GM23338 (cell line): ENCODE data around the gene C16orf78. TPM values are rescaled to one million over a fixed set of nuclear protein-coding genes. Genes with fewer than 3 reads are reported as not detected.

Experiments
- ATAC-seq: fragments of 200-7000 bp; cut with Tn5 transposase; 3 replicates; pipeline ENCODE4 v1.9.1; 2020
- DNase-seq: peaks from one replicate; pipeline ENCODE4 v3.0.0-alpha.2; 2015; ENCODE audit warnings: low spot score
- H2AFZ ChIP-seq: fragments of 200-600 bp; sonication (generic); 2 replicates; pipeline ENCODE4 v1.8.0; 2016; ENCODE audit warnings: antibody characterized with exemption, mild to moderate bottlenecking, moderate library complexity
- H3F3A ChIP-seq: fragments of 200-600 bp; sonication (generic); replicated peaks from 2 replicates; pipeline ENCODE4 v1.8.0; 2017; ENCODE audit warnings: antibody characterized with exemption, mixed run types, low read depth
- H3K27ac ChIP-seq: fragments of 200-600 bp; sonication (generic); 2 replicates; pipeline ENCODE4 v1.6.1; 2016; ENCODE audit warnings: low read depth
- H3K27me3 ChIP-seq: fragments of 200-600 bp; sonication (generic); 2 replicates; pipeline ENCODE4 v1.8.0; 2016; ENCODE audit warnings: mild to moderate bottlenecking, mixed run types, moderate library complexity; ENCODE audit not compliant: insufficient read depth
- H3K36me3 ChIP-seq: fragments of 200-600 bp; sonication (generic); 2 replicates; pipeline ENCODE4 v1.8.0; 2016; ENCODE audit warnings: mild to moderate bottlenecking; ENCODE audit not compliant: insufficient read depth
- H3K4me1 ChIP-seq: fragments of 200-600 bp; sonication (generic); 2 replicates; pipeline ENCODE4 v1.8.0; 2016; ENCODE audit warnings: mild to moderate bottlenecking, moderate library complexity; ENCODE audit not compliant: insufficient read depth
- H3K4me2 ChIP-seq: fragments of 200-600 bp; sonication (generic); 2 replicates; pipeline ENCODE4 v1.7.1; 2017; ENCODE audit warnings: mixed run types
- H3K4me3 ChIP-seq: fragments of 200-600 bp; sonication (generic); 2 replicates; pipeline ENCODE4 v1.6.1; 2016; ENCODE audit warnings: mixed run types
- H3K79me2 ChIP-seq: fragments of 200-600 bp; sonication (generic); replicated peaks from 2 replicates; pipeline ENCODE4 v1.8.0; 2017; ENCODE audit warnings: mild to moderate bottlenecking; ENCODE audit not compliant: insufficient read depth
- H3K9me2 ChIP-seq: fragments of 200-600 bp; sonication (generic); 2 replicates; pipeline ENCODE4 v1.8.0; 2017; ENCODE audit not compliant: insufficient read depth
- H4K20me1 ChIP-seq: fragments of 200-600 bp; sonication (generic); replicated peaks from 2 replicates; pipeline ENCODE4 v1.8.0; 2017; ENCODE audit warnings: mild to moderate bottlenecking; ENCODE audit not compliant: insufficient read depth
- H3K27ac Mint-ChIP-seq: 2 replicates; pipeline ENCODE4 v1.8.0; 2020; ENCODE audit warnings: inconsistent platforms, mild to moderate bottlenecking, moderate library complexity, mixed read lengths
- H3K27me3 Mint-ChIP-seq: 3 replicates; pipeline ENCODE4 v1.8.0; 2022; ENCODE audit warnings: low read depth, mild to moderate bottlenecking, moderate library complexity, mixed read lengths, inconsistent platforms; ENCODE audit not compliant: insufficient read depth, poor library complexity
- H3K36me3 Mint-ChIP-seq: 3 replicates; pipeline ENCODE4 v1.8.0; 2021; ENCODE audit warnings: low read depth, mild to moderate bottlenecking, inconsistent platforms, moderate library complexity, mixed read lengths
- H3K4me1 Mint-ChIP-seq: 3 replicates; pipeline ENCODE4 v1.8.0; 2020; ENCODE audit warnings: mild to moderate bottlenecking, inconsistent platforms, mixed read lengths
- H3K4me3 Mint-ChIP-seq: 3 replicates; pipeline ENCODE4 v1.8.0; 2021; ENCODE audit warnings: moderate library complexity, mild to moderate bottlenecking, inconsistent platforms, mixed read lengths
- H3K9me3 Mint-ChIP-seq: 3 replicates; pipeline ENCODE4 v1.8.0; 2020; ENCODE audit warnings: moderate library complexity, mild to moderate bottlenecking, inconsistent platforms, mixed read lengths
- EZH2 ChIP-seq: fragments of 200-600 bp; sonication (generic); IDR thresholded peaks from one replicate; pipeline ENCODE4 v1.8.0; 2017; ENCODE audit warnings: antibody characterized with exemption, mild to moderate bottlenecking, low read depth; ENCODE audit not compliant: unreplicated experiment
- EZH2phosphoT487 ChIP-seq: fragments of 200-600 bp; sonication (generic); IDR thresholded peaks from one replicate; pipeline ENCODE4 v1.8.1; 2018; ENCODE audit warnings: antibody characterized with exemption; ENCODE audit not compliant: unreplicated experiment
- STAT1 ChIP-seq: IDR thresholded peaks from one replicate; pipeline ENCODE4 v1.6.1; 2016; ENCODE audit warnings: antibody characterized with exemption; ENCODE audit not compliant: unreplicated experiment
- ZNF331 ChIP-seq: fragments of 250-450 bp; sonication (Bioruptor Pico); IDR thresholded peaks from 2 replicates; pipeline ENCODE4 v1.5.0; 2020; ENCODE audit warnings: low read depth, mild to moderate bottlenecking, moderate library complexity
- polyA plus RNA-seq: library from polyadenylated mRNA; unstranded; fragments of >200 nt; fragmentation: Nextera tagmentation; extraction: Ambion mirVana; gene quantifications from 2 replicates; pipeline ENCODE4 v1.2.1, GENCODE V29; 2016
- total RNA-seq: library from RNA; depleted of rRNA; stranded (reverse); fragments of >200 nt; shearing (Covaris generic); gene quantifications from 2 replicates; pipeline ENCODE4 v1.2.3, GENCODE V29; 2014
- TF ChIP-seq, protein P1 (sequence below): fragments of 250-450 bp; sonication (Bioruptor Pico); IDR thresholded peaks from 2 replicates; pipeline ENCODE4 v1.5.0; 2020; ENCODE audit warnings: mild to moderate bottlenecking, moderate library complexity
- TF ChIP-seq, protein P2 (sequence below), 2 experiments: fragments of 200-600 bp in 1 of 2; sonication (generic) in 1 of 2; conservative IDR thresholded peaks; 2 replicates each; pipeline versions ENCODE4 v1.5.1 to v1.6.1; 2016 to 2017; ENCODE audit warnings: antibody characterized with exemption in 2 of 2, low read depth in 2 of 2, mild to moderate bottlenecking in 2 of 2, moderate library complexity in 1 of 2
- TF ChIP-seq, protein P3 (sequence below): IDR thresholded peaks from 2 replicates; pipeline ENCODE4 v1.6.1; 2016; ENCODE audit warnings: antibody characterized with exemption
- TF ChIP-seq, protein P4 (sequence below): IDR thresholded peaks from one replicate; pipeline ENCODE4 v1.6.1; 2018; ENCODE audit warnings: antibody characterized with exemption; ENCODE audit not compliant: unreplicated experiment

The C16orf78 gene
- total and polyA plus RNA-seq, 2 experiments from 2014 or later = not detected

DNA sequence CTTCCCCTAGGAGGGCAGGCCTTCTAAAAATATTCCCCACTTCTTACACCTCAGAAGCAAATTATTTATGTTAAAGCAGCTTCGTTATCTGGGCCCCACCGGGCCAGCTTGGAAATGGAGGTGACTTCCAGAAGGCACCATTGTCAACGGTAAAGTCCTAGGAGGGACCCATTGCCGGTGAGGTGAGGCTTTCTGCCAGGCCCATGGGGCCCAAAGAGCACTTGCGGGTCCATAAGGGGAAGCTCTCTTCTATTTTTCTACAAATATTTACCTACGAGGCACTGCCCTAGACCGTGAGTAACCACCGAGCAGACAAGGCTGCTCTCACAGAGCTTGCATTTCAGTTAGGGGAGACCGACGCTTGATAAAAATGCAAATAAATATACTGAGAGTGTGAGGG is 41.5 kb downstream of the C16orf78 start (continued):
- TF ChIP-seq, protein P1, sequence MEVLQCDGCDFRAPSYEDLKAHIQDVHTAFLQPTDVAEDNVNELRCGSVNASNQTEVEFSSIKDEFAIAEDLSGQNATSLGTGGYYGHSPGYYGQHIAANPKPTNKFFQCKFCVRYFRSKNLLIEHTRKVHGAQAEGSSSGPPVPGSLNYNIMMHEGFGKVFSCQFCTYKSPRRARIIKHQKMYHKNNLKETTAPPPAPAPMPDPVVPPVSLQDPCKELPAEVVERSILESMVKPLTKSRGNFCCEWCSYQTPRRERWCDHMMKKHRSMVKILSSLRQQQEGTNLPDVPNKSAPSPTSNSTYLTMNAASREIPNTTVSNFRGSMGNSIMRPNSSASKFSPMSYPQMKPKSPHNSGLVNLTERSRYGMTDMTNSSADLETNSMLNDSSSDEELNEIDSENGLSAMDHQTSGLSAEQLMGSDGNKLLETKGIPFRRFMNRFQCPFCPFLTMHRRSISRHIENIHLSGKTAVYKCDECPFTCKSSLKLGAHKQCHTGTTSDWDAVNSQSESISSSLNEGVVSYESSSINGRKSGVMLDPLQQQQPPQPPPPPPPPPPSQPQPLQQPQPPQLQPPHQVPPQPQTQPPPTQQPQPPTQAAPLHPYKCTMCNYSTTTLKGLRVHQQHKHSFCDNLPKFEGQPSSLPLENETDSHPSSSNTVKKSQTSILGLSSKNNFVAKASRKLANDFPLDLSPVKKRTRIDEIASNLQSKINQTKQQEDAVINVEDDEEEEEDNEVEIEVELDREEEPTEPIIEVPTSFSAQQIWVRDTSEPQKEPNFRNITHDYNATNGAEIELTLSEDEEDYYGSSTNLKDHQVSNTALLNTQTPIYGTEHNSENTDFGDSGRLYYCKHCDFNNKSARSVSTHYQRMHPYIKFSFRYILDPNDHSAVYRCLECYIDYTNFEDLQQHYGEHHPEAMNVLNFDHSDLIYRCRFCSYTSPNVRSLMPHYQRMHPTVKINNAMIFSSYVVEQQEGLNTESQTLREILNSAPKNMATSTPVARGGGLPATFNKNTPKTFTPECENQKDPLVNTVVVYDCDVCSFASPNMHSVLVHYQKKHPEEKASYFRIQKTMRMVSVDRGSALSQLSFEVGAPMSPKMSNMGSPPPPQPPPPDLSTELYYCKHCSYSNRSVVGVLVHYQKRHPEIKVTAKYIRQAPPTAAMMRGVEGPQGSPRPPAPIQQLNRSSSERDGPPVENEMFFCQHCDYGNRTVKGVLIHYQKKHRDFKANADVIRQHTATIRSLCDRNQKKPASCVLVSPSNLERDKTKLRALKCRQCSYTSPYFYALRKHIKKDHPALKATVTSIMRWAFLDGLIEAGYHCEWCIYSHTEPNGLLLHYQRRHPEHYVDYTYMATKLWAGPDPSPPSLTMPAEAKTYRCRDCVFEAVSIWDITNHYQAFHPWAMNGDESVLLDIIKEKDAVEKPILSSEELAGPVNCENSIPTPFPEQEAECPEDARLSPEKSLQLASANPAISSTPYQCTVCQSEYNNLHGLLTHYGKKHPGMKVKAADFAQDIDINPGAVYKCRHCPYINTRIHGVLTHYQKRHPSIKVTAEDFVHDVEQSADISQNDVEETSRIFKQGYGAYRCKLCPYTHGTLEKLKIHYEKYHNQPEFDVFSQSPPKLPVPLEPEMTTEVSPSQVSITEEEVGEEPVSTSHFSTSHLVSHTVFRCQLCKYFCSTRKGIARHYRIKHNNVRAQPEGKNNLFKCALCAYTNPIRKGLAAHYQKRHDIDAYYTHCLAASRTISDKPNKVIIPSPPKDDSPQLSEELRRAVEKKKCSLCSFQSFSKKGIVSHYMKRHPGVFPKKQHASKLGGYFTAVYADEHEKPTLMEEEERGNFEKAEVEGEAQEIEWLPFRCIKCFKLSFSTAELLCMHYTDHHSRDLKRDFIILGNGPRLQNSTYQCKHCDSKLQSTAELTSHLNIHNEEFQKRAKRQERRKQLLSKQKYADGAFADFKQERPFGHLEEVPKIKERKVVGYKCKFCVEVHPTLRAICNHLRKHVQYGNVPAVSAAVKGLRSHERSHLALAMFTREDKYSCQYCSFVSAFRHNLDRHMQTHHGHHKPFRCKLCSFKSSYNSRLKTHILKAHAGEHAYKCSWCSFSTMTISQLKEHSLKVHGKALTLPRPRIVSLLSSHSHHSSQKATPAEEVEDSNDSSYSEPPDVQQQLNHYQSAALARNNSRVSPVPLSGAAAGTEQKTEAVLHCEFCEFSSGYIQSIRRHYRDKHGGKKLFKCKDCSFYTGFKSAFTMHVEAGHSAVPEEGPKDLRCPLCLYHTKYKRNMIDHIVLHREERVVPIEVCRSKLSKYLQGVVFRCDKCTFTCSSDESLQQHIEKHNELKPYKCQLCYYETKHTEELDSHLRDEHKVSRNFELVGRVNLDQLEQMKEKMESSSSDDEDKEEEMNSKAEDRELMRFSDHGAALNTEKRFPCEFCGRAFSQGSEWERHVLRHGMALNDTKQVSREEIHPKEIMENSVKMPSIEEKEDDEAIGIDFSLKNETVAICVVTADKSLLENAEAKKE (CRISPR knock-in tag) = no peak
- no peak for TF ChIP-seq EZH2

DNA sequence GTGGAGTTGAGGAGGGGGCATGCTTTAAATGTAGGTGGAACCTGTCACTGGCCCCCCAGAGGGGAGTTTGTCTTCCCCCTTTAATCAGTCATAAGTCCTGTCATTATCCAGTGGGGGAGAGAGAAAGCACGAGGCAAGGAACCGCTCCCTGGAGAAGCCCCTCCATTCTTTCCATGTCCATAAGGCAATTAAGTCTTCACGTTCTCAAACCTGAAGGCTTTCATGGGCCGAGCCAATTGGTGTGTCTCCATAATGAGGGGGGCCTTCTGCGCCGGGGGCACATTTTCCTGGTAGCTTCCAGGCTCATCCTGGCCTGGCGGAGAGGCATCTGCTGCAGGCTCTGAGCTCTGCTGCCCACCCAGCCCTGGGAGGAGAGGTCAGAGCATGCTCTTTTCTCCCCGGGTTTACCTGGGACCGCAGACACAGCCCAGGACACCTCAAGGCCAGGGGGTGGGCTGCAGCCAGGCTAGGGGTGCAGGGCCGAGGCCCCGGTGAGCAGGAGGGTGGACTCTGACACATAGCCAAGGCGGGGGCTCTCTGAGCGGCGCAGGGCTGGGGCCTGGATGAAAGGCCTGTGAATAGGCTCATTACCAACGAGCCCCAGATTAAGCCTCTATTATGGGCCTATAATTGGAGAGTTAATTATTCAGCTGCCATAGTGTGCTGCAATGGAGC is 42.5 kb downstream of the C16orf78 start:
- no peaks in the 10 kb centered on the region; the same call in 2 of the 3 replicates for H3K4me1 Mint-ChIP-seq
- Histone ChIP-seq H3F3A (no peaks in the 10 kb centered on the region), H4K20me1 (no peaks in the 10 kb centered on the region), H3K27me3 (no peaks in the 10 kb centered on the region), H3K4me2 (no peak overlapping the region), H3K4me3 (no peak overlapping the region), H3K36me3 (no peaks in the 10 kb centered on the region), H3K4me1 (no peaks in the 10 kb centered on the region), H3K9me2 (peaks cover 11% of the 10 kb centered on the region; the same call in 1 of the 2 replicates), H3K27ac (no peak overlapping the region), H3K79me2 (no peaks in the 10 kb centered on the region), H2AFZ (peak overlapping the region; percentile 78)
- no peaks in the 10 kb centered on the region for H3K9me3 Mint-ChIP-seq
- DNase-seq (no peak), ATAC-seq (no peak)
- TF ChIP-seq EZH2 (no peak), EZH2phosphoT487 (no peak), STAT1 (no peak), ZNF331 (CRISPR knock-in tag) (no peak)
- TF ChIP-seq, protein P2, sequence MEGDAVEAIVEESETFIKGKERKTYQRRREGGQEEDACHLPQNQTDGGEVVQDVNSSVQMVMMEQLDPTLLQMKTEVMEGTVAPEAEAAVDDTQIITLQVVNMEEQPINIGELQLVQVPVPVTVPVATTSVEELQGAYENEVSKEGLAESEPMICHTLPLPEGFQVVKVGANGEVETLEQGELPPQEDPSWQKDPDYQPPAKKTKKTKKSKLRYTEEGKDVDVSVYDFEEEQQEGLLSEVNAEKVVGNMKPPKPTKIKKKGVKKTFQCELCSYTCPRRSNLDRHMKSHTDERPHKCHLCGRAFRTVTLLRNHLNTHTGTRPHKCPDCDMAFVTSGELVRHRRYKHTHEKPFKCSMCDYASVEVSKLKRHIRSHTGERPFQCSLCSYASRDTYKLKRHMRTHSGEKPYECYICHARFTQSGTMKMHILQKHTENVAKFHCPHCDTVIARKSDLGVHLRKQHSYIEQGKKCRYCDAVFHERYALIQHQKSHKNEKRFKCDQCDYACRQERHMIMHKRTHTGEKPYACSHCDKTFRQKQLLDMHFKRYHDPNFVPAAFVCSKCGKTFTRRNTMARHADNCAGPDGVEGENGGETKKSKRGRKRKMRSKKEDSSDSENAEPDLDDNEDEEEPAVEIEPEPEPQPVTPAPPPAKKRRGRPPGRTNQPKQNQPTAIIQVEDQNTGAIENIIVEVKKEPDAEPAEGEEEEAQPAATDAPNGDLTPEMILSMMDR (conservative IDR thresholded peaks at IDR 0.05; ENCODE audit: low read depth in 2 of 2) = no peak
- TF ChIP-seq, protein P3, sequence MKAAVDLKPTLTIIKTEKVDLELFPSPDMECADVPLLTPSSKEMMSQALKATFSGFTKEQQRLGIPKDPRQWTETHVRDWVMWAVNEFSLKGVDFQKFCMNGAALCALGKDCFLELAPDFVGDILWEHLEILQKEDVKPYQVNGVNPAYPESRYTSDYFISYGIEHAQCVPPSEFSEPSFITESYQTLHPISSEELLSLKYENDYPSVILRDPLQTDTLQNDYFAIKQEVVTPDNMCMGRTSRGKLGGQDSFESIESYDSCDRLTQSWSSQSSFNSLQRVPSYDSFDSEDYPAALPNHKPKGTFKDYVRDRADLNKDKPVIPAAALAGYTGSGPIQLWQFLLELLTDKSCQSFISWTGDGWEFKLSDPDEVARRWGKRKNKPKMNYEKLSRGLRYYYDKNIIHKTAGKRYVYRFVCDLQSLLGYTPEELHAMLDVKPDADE = no peak
- TF ChIP-seq, protein P4, sequence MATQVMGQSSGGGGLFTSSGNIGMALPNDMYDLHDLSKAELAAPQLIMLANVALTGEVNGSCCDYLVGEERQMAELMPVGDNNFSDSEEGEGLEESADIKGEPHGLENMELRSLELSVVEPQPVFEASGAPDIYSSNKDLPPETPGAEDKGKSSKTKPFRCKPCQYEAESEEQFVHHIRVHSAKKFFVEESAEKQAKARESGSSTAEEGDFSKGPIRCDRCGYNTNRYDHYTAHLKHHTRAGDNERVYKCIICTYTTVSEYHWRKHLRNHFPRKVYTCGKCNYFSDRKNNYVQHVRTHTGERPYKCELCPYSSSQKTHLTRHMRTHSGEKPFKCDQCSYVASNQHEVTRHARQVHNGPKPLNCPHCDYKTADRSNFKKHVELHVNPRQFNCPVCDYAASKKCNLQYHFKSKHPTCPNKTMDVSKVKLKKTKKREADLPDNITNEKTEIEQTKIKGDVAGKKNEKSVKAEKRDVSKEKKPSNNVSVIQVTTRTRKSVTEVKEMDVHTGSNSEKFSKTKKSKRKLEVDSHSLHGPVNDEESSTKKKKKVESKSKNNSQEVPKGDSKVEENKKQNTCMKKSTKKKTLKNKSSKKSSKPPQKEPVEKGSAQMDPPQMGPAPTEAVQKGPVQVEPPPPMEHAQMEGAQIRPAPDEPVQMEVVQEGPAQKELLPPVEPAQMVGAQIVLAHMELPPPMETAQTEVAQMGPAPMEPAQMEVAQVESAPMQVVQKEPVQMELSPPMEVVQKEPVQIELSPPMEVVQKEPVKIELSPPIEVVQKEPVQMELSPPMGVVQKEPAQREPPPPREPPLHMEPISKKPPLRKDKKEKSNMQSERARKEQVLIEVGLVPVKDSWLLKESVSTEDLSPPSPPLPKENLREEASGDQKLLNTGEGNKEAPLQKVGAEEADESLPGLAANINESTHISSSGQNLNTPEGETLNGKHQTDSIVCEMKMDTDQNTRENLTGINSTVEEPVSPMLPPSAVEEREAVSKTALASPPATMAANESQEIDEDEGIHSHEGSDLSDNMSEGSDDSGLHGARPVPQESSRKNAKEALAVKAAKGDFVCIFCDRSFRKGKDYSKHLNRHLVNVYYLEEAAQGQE = no peak
- peaks cover 5% of the 10 kb centered on the region for H3K27me3 Mint-ChIP-seq
- no peak overlapping the region for H3K27ac Mint-ChIP-seq
- no peaks in the 10 kb centered on the region for H3K36me3 Mint-ChIP-seq
- H3K4me3 Mint-ChIP-seq = no peak overlapping the region
